Measurements from ENCODE around the gene AOC3. TPM values are rescaled to one million over a fixed set of nuclear protein-coding genes. Genes with fewer than 3 reads are reported as not detected.

Gene AOC3
- total and polyA plus RNA-seq, 2 of the 13 experiments (the other 11 are each of a cell fraction or from before 2014, with no cell fraction given), result 8.7 to 51.7 TPM

DNA sequence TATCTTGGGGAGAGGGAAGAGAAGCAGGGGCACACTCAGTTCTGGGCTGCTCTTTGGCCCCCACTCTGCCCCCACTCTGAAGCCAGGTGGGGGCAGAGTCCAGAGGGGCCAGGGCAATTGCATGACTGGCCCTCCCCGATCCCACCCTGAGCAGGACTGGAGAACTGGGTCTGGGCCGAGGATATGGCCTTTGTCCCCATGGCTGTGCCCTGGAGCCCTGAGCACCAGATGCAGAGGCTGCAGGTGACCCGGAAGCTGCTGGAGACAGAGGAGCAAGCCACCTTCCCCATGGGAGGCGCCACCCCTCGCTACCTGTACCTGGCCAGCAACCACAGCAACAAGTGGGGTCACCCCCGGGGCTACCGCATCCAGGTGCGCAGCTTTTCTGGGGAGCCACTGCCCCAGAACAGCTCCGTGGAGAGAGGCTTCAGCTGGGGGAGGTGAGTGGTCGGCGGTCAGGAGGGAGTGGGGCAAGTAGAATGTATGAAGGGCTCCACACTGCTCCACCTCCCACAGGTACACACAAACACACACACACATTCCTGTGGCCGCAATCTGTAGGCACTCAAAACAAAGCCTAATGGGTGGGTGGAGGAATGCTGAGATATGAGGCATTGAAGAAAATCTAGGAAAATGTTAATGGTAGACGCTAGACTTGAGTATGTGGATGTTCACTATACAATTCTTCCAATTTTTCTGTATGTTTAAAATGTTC, 21.4 kb downstream of the AOC3 start (continued):
- TF ChIP-seq PATZ1 (CRISPR knock-in tag; IDR thresholded peaks at IDR 0.05) (peak; percentile 79), ZNF652 (CRISPR knock-in tag; IDR thresholded peaks at IDR 0.05; ENCODE audit: borderline replicate concordance, low read depth) (no peak), PITX1 (CRISPR knock-in tag; IDR thresholded peaks at IDR 0.05) (peak; percentile 30; the same call in 1 of the 2 replicates), XRCC5 (optimal IDR thresholded peaks at IDR 0.05; ENCODE audit: low read length) (no peak), HDAC2 (CRISPR knock-in tag; IDR thresholded peaks at IDR 0.05) (no peak), IRF2 (CRISPR knock-in tag; IDR thresholded peaks at IDR 0.05) (no peak), NCOR1 (IDR thresholded peaks at IDR 0.05; ENCODE audit: borderline replicate concordance, low read length) (no peak), KMT2B (CRISPR knock-in tag; IDR thresholded peaks at IDR 0.05) (no peak), HMGXB3 (CRISPR knock-in tag; IDR thresholded peaks at IDR 0.05; ENCODE audit: borderline replicate concordance) (no peak), RNF2 (conservative IDR thresholded peaks at IDR 0.05; ENCODE audit: low read depth) (no peak), HNRNPH1 (optimal IDR thresholded peaks at IDR 0.05; ENCODE audit: low read depth, low read length) (no peak), ZNF383 (CRISPR knock-in tag; IDR thresholded peaks at IDR 0.05; ENCODE audit: borderline replicate concordance) (no peak), ZSCAN31 (CRISPR knock-in tag; IDR thresholded peaks at IDR 0.05; ENCODE audit: low read depth) (no peak), MYNN (CRISPR knock-in tag; IDR thresholded peaks at IDR 0.05; ENCODE audit: low read depth) (no peak), RFXAP (CRISPR knock-in tag; IDR thresholded peaks at IDR 0.05; ENCODE audit: borderline replicate concordance) (no peak), ZNF564 (CRISPR knock-in tag; IDR thresholded peaks at IDR 0.05) (no peak), TOE1 (CRISPR knock-in tag; IDR thresholded peaks at IDR 0.05) (no peak)
- TF ChIP-seq, protein P1, sequence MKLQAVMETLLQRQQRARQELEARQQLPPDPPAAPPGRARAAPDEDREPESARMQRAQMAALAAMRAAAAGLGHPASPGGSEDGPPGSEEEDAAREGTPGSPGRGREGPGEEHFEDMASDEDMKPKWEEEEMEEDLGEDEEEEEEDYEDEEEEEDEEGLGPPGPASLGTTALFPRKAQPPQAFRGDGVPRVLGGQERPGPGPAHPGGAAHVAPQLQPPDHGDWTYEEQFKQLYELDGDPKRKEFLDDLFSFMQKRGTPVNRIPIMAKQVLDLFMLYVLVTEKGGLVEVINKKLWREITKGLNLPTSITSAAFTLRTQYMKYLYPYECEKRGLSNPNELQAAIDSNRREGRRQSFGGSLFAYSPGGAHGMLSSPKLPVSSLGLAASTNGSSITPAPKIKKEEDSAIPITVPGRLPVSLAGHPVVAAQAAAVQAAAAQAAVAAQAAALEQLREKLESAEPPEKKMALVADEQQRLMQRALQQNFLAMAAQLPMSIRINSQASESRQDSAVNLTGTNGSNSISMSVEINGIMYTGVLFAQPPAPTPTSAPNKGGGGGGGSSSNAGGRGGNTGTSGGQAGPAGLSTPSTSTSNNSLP (IDR thresholded peaks at IDR 0.05; ENCODE audit: low read depth, low read length), result no peak
- TF ChIP-seq, protein P2, sequence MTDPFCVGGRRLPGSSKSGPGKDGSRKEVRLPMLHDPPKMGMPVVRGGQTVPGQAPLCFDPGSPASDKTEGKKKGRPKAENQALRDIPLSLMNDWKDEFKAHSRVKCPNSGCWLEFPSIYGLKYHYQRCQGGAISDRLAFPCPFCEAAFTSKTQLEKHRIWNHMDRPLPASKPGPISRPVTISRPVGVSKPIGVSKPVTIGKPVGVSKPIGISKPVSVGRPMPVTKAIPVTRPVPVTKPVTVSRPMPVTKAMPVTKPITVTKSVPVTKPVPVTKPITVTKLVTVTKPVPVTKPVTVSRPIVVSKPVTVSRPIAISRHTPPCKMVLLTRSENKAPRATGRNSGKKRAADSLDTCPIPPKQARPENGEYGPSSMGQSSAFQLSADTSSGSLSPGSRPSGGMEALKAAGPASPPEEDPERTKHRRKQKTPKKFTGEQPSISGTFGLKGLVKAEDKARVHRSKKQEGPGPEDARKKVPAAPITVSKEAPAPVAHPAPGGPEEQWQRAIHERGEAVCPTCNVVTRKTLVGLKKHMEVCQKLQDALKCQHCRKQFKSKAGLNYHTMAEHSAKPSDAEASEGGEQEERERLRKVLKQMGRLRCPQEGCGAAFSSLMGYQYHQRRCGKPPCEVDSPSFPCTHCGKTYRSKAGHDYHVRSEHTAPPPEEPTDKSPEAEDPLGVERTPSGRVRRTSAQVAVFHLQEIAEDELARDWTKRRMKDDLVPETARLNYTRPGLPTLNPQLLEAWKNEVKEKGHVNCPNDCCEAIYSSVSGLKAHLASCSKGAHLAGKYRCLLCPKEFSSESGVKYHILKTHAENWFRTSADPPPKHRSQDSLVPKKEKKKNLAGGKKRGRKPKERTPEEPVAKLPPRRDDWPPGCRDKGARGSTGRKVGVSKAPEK (CRISPR knock-in tag; IDR thresholded peaks at IDR 0.05; ENCODE audit: borderline replicate concordance), result no peak

Measured in HepG2 (cell line).